Embryonic facial prominence (tissue), 1 donor: ENCODE results near the gene CCDC91.
"Not testable (repeated sequence)": the region's sequence is repeated elsewhere in the genome, so short reads cannot be mapped to it uniquely, and the experiment has no call there.

Experiments
- DNase-seq: peaks from one replicate; pipeline ENCODE4 v3.0.0-alpha.2; 2016; ENCODE audit errors: extremely low spot score

CCDC91 gene

DNA sequence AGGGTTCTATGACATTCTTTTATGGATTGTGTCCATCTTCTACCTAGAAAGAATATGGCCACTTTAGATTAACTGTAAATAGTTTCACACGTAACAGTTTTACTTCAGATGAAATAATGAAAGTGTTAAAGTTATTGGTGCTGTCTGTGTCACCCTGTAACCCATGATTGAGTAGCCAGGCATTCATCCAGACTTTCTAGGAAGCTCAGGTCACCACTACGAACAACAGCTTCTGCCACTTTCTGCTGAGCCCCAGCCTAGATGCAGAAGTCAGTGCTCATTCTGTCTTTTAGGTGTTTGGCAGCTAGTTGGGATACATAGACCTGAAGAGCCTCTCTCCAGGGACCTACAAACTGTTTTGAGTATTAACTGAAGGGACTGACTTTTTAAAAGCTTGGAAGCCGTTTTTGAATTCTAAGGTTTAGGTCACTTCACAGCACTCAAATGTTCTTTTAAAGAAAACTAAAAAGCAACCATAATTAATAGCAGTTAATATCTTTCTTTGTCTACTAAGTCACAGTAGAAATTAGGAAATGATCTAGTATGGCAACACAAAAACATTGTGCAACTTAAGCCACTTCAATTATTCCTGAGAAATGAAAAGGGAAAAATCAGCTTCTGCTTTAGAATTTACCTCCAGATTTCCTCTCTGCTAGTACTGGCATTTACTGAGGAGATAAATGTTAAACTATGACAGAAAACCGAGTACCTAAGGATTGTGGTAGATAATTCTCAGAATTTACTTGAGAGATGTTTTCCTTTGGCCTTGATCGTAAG is 266.9 kb downstream of the CCDC91 start:
- no peak for DNase-seq

DNA sequence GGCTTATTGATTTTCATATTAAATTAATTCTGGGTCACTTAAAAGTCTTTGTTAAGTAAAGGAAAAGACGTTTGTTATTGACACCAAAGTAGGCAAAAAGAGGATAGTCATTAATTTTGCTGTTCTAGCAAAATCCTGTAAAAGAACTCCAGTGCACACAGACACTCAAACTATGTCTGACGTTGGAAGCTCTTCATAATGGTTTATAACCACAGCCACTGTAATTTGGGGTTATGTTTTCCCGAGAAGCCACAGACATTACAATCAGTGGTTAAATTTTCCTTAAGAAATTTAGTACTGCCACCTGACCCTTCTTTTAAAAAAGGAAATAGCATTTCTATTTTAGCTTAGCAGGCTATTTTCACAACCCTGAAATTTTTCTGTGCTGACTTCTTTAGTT is 267.5 kb downstream of the CCDC91 start:
- DNase-seq = peak; percentile 10

DNA sequence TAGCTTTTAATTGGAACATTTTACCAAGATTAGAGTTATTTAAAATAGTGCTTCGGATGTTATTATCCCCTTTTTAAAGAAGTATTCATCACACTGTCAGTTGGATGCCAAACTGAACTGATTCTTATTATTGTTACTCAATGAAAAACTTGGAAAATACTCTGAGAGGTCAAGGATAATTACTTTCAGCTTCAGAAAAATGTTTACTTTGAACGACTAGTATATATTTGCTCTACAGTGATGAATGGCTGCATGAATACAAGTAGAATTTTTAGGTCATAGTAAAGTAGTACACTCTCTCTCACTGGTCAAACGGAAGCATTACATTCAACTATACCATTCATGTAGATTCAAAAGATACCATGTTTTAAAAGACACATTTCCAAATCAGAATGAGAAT is 269.2 kb downstream of the CCDC91 start:
- no peak for DNase-seq

DNA sequence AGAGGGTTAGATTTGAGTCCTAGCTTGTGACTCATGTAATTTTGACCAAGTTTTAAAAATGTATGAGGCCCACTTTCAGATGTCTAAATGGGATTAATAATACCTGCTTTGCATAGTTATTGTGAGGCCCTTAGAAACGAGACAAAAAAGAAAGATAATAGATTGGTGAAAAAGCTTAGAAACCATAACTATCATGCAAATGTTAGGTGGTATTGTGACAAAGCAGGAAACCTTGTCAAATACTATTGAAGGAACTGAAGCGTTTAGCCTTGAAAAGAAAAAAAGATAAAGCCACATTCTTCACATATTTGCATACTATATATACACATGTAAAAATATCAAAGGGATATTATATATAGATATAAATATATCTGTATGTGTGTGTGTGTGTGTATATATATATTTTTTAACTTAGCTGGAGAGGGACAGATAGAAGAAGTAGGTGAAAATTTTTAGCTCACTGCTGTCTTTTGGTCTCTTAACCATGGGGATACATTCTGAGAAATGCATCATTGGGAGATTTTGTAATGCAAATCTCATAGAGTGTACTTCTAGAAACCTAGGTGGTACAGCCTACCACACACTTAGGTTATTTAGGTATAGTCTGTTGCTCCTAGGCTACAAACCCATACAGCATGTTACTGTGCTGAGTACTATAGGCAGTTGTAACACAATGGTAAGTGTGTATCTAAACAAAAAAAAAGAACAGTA is 270.3 kb downstream of the CCDC91 start:
- DNase-seq = no peak

DNA sequence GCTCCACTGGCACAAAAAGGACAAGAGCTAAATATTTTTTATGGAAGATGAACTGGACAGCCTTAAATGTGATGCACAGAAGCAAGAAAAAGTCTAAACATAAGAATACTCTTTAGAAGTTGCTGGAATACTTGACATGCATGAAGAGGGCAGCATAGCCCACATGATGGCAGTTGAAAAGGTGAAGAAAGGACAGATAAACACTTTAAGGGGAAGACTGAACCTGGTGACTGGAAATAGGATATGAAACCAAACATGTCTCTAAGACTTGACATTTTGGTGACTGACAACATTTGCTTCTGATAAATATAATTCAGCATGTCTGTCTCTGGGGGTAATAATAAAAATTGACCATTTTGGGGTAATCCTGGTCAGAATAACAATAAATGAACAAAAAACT is 273.1 kb downstream of the CCDC91 start:
- DNase-seq = no peak

DNA sequence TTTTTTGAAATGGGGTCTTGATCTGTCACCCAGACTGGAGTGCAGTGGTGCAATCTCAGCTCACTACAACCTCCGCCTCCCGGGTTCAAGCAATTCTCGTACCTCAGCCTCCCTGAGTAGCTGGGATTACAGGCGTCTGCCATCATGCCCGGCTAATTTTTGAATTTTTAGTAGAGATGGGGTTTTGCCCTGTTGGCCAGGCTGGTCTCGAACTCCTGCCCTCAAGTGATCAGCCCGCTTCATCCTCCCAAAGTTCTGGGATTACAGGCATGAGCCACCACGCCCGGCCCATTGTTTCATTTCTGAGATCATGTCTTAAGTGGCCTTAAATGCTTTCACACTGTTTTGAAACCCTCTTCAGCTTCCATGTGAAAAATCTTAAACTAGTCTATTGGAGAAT is 281.5 kb downstream of the CCDC91 start:
- DNase-seq = not testable (repeated sequence)

DNA sequence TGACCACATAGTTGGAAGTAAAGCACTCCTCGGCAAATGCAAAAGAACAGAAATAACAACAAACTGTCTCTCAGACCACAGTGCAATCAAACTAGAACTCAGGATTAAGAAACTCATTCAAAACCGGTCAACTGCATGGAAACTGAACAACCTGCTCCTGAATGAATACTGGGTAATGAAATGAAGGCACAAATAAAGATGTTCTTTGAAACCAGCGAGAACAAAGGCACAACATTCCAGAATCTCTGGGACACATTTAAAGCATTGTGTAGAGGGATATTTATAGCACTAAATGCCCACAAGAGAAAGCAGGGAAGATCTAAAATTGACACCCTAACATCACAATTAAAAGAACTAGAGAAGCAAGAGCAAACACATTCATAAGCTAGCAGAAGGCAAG is 285.9 kb downstream of the CCDC91 start:
- not testable (repeated sequence) for DNase-seq

DNA sequence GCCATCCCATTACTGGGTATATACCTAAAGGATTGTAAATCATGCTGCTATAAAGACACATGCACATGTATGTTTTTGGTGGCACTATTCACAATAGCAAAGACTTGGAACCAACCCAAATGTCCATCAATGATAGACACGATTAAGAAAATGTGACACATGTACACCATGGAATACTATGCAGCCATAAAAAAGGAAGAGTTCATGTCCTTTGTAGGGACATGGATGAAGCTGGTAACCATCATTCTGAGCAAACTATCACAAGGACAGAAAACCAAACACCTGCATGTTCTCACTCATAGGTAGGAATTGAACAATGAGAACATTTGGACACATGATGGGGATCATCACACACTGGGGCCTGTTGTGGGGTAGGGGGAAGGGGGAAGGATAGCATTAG is 288.8 kb downstream of the CCDC91 start:
- DNase-seq = not testable (repeated sequence)

DNA sequence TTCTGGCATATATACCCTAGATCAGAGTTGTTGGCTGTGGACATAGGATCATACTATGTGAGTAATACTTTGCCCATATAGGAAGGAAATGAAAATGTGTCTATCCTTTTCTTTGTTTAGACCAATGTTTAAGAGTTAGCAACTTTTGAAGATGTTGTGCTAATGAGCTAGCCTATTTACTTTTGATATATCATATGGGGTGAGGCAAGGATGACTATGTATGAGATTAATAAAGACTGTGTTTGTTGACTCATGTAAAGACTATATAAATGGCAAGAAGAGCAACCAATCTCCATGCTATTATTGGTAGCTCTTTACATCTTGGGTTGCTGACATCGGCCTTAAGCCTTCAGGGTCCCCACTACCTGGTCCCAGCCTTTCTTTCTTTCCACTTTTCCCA is 289.4 kb downstream of the CCDC91 start:
- DNase-seq = no peak

DNA sequence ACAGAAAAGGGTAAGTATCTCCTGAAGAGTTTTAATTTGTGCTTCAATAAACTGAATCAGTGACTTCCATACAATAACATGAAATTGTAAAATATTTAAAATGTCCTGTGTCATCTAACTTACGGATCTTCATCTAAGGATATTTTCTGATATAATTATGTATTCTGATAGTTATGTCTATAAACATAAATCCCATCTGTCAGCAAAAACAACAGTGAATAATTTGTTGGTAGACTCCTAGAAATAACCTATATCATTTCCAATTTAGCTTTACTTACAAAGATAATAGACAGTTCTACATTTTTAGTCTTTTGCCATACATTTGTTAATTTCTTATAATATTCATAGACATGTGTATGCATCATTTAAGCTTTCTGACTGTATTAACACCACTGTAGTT is 293.9 kb downstream of the CCDC91 start:
- DNase-seq = no peak

DNA sequence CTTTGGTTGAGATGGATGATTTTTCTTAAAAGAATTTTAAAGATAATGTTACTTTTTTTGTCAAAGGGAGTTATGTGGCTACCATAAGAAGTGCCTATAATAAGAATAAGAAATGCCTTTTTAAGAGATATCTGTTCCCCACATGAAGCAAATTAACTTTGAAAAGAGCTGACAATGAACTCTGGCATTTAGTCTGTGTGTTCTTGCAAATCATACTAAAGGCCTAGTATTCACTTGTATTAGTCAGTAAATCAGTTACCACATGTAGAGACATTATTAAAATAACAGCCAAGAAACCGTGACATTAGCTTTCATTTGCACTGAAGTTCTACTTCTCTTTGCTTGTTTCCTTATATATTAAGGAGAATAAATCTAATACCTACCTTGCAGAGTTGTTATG is 296.3 kb downstream of the CCDC91 start:
- DNase-seq = no peak

DNA sequence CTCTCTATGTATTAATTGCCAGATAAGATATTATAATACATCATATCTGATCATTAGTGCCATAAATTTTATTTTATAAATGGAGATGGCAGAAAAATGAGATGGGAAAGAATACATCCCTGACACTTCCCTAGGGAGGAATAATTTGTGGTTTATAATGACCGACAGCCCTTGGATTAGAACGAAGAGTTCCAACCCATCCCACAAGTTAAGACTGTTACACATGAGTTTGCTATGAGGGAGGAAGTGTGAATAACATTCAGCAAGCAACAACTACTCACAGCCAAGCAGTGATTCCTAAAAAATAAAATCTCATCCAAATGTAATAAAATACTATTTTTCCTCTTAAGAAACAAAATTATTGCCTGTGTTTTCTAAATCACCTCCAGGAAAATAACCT is 299.0 kb downstream of the CCDC91 start:
- no peak for DNase-seq

DNA sequence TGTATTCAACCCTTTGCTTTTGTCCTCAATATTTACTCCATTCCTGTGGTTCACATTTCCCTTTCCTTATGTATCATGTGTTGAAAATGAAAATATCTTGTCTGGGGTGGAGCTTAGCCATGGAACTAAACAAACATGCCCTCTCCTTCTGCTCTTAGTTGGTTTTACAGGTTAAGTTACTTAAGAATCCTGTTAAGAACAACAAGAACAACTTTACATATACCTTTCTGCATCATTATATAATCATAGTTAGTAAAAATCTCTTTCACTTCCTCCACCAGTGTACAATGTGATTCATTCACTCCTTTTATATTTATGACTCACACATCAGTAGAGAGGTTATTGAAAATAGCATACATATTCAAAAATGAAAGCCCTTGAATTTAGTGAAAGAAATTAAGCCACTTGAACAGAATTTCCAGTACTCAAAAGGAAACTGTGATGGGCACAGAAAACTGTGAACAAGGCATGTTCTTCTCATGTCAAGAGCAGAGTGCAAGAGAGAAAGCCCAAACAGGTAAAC is 307.7 kb downstream of the CCDC91 start:
- no peak for DNase-seq

DNA sequence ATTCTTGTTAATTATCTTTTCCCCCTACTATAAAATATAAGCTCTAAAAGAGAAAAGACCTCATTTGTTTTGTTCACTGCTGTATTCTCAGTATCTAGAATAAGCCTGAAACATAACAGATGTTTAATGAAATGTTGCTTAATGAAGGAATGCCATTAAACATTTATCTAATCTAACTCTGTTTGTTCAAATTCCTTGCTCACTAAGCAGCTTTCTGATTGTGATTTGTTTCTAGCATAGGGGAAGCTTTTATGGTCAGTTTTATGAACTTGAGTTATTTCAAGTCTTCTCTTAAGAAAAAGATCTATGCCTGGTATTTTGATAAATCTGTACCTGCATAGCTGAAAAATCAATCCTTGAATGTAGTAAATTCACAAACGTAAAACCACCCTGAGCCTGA is 308.6 kb downstream of the CCDC91 start:
- DNase-seq = no peak

DNA sequence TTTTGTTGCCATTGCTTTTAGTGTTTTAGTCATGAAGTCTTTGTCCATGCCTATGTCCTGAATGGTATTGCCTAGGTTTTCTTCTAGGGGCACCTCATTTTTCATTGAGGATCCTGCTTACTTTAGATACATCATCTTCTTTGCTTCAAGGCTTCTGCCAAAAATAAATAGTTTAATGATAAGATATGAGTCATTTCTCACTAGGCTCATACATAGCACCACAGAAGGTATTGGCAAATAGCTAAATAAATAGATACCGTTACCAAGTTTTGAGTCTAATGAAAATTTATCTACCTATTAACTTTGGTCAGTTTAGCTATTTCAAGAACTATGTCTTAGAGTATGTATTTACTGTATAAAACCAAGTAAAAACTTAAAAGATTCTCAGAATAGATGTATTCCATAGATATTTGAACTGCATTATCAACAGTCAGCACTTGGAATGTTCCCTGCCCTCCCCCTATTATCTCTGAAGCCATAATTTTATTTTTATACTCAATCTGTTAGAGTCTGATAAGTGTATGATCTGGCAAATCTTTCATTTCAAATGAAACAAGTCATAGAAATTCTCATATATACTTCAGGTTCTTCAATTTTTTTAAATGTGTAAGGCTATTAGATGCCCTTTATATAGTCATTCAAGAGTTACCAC is 310.2 kb downstream of the CCDC91 start:
- no peak for DNase-seq

DNA sequence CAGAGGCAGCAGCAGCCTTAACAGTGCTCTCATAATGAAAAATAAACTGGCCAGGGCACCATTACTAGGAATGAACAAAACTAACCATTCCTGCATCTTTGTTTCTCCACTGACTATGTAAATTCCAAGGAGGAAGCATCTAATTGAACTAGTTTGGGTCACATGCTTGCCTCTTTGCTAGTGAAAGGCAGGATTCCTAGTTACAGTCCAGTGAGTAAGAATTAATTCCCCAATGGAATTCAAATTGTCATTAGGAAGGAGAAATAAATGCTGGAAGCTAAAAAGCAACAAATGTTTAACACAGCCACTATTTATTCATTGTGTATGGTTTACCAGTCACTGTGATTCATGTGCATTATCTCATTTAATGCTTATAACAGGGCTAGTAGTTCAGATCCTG is 316.0 kb downstream of the CCDC91 start:
- DNase-seq = no peak

DNA sequence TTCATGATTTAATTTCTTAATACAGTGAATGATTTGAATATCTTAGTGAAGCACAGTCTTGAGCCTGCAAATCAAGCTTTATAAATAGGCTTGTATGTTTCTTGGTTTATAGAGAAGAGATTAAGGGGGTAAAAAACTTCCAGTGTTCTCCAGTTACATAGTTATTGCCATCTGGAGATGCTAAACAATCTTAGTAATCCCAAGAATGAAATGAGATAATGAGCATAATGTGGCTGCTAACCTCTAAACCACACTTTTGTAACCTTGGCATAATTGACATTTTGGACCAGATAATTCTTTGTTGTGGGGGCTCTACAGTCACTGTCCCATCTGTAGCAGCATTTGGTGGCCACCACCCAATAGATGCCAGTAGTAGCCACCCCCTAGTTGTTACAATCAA is 316.8 kb downstream of the CCDC91 start:
- DNase-seq = no peak

DNA sequence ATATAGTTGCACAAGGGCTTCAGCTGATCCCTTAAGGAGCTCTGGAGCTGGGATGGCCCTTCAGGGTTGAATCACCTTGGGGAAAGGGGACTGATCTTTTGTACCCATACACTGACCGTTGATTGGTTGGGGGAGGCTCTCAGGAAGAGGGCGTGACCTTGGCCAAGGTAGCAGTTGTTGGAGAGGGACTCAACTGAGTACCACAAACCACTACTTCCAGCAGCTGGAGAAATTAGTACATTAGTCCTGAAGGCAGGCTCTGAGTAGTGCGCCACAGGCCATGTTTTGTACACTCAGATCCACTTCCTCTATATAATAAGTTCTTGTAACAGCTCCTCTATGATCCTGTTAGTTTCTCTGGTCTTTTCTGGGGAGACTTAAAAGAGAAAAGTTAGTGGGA is 317.6 kb downstream of the CCDC91 start:
- no peak for DNase-seq

DNA sequence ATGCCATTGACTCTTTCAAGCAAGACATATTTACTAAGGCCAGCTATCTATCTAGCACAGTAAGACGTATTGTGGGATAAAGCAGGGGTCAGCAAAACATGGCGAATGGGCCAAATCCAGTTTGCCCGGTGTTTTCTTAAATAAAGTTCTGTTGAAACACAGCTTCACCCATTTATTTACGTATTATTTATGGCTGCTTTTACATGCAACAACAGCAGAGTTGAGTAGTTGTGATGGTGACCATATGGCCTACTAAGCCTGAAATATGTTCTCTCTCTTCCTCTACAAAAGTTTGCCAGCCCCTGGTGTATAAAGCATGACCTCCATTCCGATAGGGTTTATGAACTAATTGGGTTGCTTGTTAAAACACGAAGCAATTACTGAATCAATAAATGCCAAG is 322.1 kb downstream of the CCDC91 start:
- no peak for DNase-seq

DNA sequence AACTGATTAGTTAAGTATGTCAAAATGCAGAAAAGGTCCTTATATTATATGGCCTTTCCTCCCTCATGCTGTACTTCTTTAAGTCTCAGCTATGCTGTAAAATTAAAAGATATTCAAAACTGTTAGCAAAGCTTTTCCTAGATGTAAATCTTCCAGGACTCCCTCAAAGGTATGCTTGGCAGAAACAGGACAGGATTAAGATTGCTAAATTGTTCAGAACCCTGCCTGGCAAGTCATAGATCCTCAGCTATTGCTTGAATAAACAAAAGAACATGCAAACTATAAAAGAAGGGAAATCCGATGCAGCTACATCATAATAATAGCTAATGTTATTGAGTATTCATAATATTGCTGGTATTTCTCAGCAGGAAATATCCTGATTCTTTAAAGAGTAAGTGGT is 322.6 kb downstream of the CCDC91 start:
- DNase-seq = no peak

DNA sequence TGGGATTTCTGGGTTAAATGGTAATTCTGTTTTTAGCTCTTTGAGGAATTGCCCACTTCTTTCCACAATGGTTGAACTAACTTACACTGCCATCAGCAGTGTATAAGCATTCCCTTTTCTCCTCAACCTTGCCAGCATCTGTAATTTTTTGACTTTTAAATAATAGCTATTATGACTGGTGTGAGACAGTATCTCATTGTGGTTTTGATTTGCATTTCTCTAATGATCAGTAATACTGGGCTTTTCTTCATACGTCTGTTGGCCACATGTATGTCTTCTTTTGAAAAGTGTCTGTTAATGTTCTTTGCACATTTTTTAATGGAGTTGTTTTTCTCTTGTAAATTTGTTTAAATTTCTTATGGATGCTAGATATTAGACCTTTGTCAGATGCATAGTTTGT is 323.7 kb downstream of the CCDC91 start:
- DNase-seq = no peak

DNA sequence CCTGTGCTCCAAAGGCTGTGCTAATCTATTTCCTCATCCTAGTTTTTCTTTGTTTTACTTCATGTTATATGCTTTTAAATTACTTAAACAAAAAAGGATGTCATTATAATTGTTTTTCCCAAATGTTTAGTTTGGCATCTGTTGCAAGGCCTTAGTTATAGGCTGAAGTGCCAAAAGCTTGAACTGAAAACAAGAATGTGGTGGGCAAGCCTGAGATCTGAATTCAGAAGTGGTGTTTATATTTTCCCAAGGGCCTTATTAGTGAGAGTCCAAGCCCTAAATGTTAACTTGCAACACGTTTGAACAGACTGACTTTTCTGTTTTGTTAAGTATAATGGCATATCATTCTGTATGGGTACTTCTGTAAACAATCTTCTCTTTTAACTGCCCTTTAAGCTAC is 326.8 kb downstream of the CCDC91 start:
- no peak for DNase-seq
